ENCODE results near the gene JMJD8.

Gene JMJD8

GRCh38 chr16:689175-689897, 5.2 kb upstream of the JMJD8 start:
- no peak for DNase-seq (ENCODE audit: low read depth, low spot score)

- DNase-seq (ENCODE audit: low read depth, low spot score), result no peak
Measured at GRCh38 chr16:687499-687898, 3.4 kb upstream of the JMJD8 start.

DNA sequence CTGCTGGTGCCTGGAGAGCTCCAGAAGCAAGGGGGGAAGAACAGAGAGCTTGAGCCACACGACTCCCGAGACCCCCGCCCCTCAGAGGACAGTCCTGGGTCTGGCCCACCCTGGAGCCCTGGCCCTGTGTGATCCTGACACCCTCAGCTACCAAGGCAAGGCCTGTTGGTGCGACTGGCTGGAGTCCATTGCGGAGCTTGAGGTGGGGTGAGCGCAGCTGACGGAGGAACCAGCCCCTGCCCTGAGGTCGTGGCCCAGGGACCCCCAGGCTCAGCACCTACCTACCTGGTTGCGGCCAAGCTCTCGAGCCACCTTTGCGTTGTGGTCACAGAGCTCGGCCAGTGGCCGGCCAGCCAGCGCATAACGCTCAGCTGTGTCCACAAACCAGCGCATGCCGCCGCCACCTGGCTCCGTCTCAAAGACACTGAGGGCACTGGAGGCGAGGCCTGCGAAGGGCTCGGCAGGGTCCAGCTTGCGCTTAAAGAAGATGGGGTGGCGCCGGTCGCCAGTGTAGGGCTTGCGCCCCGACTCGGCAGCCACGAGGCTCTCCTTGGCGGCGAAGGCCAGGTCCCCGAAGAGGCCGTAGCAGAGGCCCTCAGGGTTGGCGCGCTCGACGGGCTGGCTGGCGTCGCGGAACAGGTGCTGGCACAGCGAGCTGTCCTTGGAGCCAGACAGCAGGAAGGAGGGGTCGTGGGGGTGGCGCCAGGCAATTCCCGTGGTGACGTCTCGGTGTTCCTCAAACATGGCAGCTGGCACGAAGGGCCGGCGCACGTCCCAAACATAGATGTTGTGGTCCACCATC, 2.5 kb upstream of the JMJD8 start:
- DNase-seq (ENCODE audit: low read depth, low spot score), result no peak

DNA sequence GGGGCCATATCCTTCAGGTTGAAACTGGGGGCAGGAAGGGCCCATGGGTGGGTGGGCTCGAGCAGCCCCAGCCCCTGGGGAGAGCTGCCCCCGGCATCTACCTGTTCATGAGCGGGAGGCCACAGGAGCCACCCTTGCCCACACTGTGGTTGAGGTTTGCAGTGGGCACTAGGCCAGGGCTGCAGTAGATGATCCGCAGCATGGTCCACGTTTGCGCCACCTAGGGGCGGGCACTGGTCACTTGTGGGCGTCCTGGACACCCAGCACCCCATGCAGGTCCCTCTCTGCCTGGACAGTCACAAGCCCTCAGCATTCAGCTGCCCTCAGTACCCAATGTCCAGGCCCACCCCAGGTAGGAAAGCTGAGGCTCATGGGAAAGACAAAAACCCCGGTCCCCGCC, 1.8 kb upstream of the JMJD8 start:
- DNase-seq (ENCODE audit: low read depth, low spot score), result peak; percentile 61

- DNase-seq (ENCODE audit: low read depth, low spot score), result no peak
Measured at GRCh38 chr16:684961-685696, 995 bp upstream of the JMJD8 start.

DNA sequence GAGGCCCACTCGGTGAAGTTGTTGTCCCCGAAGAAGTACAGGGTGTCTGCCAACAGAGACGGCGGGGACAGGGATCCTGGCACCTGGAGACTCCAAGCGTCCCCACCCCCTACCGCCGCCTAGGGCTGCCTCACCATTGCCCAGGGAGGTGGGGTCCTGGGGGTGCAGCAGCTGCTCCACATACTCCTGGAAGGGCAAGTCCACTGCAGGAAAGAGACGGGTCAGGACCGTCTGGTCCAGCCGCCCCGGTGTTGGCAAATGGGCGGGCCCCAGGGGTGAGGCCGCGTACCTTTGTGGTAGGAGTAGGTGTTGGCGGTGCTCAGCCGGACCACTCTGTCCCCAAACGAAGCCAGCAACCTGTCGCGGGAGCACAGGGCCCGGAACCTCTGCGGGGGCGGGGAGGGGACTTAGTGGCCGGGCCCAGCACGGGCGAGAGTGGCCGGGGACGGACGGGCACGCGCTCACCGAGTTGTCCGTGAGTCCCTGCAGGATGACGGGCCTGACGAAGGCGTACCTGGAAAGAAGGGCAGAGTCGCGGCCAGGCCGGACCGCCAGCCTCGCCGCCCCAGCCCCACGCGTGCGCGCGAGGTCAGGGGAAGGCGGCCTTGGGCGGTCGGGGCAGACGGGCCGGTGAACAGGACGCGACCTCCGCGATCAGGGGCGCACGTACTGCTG, 601 bp downstream of the JMJD8 start:
- DNase-seq (ENCODE audit: low read depth, low spot score), result no peak

- no peak for DNase-seq (ENCODE audit: low read depth, low spot score)
Measured at GRCh38 chr16:682493-683395, 1.4 kb downstream of the JMJD8 start.

DNA sequence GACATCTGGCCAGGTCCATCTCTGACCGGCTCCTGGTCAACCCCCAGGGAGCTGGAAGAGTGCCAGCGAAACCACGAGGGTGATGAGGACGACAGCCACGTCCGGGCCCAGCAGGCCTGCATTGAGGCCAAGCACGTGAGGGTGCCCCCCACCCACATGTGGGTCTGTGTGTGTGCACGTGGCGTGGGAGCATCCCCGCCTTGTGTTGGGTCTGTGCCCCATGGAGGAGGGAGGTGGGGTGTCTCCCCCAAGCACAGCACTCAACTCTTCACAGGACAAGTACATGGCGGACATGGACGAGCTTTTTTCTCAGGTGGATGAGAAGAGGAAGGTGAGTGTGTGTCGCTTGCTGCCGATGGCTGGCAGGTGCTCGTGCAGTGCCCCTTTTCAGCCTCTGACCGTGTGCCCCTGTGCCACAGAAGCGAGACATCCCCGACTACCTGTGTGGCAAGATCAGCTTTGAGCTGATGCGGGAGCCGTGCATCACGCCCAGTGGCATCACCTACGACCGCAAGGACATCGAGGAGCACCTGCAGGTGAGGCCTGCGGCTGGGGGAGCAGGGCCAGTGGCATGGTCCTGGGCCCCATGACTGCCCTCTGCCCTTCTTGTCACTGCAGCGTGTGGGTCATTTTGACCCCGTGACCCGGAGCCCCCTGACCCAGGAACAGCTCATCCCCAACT, 2.2 kb downstream of the JMJD8 start:
- DNase-seq (ENCODE audit: low read depth, low spot score), result no peak

GRCh38 chr16:680967-681745, 3.0 kb downstream of the JMJD8 start:
- DNase-seq (ENCODE audit: low read depth, low spot score), result peak; percentile 62

- DNase-seq (ENCODE audit: low read depth, low spot score), result no peak
Measured at GRCh38 chr16:680625-680945, 3.5 kb downstream of the JMJD8 start.

DNA sequence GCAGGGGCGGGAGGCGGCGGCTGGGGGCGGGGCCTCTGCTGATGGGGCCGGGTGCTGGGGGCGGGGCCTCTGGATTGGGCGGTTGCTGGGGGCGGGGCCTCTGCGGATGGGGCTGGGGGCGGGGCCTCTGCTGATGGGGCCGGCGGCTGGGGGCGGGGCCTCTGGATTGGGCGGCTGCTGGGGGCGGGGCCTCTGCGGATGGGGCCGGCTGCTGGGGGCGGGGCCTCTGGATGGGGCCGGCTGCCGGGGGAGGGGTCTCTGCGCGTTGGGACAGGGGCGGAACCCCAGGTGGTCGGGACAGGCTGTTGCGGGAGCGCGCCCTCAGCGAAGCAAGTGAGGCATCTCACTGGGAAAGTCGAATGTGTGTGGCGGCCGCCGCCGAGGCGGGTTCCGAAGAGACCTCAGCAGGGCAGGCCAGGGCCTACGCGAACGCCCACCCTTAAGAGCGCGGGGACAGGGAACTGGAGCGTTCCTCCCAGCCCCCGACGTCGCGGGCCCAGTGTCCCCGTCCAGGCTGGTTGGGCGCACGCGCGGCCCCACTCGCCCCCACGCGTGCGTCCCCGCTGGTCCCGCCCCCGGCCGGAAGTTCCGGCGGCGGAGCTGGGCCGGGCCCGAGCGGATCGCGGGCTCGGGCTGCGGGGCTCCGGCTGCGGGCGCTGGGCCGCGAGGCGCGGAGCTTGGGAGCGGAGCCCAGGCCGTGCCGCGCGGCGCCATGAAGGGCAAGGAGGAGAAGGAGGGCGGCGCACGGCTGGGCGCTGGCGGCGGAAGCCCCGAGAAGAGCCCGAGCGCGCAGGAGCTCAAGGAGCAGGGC, 4.1 kb downstream of the JMJD8 start, which contains the start of gene STUB1:
Gene STUB1, plus strand, starts transcription at position 597 of the 811 bp plus-strand sequence. Its CDS starts 116 bp downstream, at position 713.
- DNase-seq (ENCODE audit: low read depth, low spot score), result peak; percentile 92

DNA sequence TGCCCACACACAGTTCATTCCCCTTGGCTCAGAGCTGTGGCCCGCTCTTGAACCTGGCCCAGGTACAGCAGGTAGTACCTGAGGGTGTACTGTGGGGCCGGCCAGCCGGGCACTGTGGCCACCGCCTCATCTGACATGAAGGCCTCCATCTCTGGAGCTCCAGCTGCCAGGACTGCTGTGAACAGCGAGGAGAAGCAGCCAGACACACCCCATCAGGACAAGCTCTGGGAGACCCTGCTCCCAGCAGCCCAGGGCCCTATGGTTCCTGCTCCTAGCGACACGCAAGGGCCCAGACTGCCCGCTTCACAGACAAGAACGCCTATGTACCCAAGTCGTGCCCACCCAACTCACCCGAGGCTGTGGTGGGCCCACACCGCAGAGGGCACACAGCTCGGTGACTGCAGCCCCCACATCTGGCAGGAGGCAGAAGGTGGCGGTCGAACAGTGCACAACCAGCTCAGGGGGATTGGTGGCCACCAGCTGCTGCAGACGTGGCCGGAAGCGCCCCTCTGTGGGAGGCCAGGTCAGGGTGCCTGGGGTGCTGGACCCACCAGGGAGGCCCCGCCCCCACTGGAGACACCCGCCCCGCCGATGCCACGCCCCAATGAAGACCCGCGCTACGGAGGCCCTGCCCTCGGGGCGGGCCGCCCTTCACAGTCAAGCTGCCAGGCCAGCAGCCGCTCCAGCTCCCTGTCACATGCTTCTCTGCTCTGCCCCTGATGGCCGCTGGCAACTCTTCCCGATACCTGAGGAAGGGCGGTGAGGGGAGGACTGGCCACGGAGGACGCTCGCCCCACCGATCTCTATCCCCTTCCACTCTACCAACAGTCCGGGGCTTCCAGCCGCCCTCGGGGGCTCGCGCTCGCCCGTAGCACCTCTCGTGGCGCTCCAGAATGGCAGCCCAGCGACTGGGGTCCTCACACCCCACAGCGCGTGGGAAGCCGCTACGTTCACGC, 5.0 kb downstream of the JMJD8 start:
- peak; percentile 74 for DNase-seq (ENCODE audit: low read depth, low spot score)

GRCh38 chr16:678209-678857, 5.8 kb downstream of the JMJD8 start:
- DNase-seq (ENCODE audit: low read depth, low spot score), result no peak

- no peak for DNase-seq (ENCODE audit: low read depth, low spot score)
Measured at GRCh38 chr16:677316-678190, 6.6 kb downstream of the JMJD8 start.

GRCh38 chr16:676913-677312, 7.2 kb downstream of the JMJD8 start:
- DNase-seq (ENCODE audit: low read depth, low spot score), result no peak

DNA sequence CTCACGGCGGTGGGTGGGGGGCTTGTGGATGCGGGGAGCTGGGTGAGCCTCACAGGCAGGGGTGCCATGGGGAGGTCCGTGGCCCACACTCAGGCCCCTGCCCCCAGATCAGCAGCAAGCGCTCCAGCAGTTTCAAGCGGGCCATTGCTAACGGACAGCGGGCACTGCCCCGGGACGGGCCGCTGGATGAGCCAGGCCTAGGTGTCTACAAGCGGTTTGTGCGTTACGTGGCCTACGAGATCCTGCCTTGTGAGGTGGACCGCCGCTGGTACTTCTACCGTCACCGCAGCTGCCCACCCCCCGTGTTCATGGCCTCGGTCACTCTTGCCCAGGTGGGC, 7.6 kb downstream of the JMJD8 start:
- no peak for DNase-seq (ENCODE audit: low read depth, low spot score)

All from astrocyte of the hippocampus (primary cell).